ENCODE results near the gene NCAPG2.
A peak's percentile ranks its signal among the peaks of the same experiment; 100 is the strongest.

NCAPG2 gene

DNA sequence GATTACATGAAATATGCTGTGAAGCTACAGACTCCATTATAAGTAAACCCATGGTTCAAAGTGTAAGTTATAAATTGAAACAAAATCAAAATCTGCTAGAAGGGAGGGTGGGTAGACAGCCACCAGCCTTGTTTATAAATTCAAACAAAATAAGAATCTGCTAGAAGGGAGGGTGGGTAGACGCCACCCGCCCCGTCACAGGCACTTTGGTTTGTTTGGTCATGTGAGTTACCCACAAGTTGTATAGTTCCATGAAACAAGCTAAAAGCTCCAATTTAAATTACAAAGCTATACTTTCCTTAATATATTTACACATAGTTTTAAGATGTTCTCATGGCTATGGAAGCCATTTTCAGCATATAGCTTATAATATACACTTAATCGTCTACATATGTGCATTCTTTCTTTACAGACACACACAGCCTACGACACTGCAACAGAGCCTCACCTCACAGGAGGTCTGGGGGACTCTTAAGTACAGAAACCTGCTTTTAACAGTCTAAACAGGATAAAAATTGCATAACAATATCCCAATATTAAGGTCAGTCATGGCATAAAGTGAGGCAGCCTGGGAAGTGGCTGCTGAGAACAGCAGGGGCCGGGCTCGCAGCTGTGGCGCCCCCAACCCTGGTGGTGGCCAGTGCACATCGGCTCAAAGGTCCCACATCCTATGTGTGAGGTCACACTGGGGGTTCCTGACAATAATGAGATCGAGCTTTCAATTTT, 28.1 kb upstream of the NCAPG2 start:
- DNase-seq = peak; percentile 29

DNA sequence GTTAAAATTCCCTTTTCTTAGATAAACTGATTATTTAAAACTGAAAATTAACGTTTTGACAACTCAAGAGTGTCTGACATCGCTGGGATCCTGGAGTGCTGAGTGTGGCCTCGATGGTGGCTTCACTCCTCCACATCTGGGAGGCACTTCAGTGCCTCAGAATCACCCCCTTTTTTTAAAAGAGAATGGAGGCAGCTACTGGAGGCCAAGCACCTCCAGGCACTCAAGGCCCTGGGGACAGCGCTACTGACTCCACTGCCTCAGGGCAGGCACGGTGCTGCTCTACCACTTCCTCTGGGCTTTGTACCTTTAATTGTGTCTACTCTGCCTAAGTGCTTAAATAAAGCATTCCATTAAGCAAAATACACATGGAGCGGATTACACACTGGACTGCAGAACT, 27.2 kb upstream of the NCAPG2 start:
- DNase-seq = no peak

DNA sequence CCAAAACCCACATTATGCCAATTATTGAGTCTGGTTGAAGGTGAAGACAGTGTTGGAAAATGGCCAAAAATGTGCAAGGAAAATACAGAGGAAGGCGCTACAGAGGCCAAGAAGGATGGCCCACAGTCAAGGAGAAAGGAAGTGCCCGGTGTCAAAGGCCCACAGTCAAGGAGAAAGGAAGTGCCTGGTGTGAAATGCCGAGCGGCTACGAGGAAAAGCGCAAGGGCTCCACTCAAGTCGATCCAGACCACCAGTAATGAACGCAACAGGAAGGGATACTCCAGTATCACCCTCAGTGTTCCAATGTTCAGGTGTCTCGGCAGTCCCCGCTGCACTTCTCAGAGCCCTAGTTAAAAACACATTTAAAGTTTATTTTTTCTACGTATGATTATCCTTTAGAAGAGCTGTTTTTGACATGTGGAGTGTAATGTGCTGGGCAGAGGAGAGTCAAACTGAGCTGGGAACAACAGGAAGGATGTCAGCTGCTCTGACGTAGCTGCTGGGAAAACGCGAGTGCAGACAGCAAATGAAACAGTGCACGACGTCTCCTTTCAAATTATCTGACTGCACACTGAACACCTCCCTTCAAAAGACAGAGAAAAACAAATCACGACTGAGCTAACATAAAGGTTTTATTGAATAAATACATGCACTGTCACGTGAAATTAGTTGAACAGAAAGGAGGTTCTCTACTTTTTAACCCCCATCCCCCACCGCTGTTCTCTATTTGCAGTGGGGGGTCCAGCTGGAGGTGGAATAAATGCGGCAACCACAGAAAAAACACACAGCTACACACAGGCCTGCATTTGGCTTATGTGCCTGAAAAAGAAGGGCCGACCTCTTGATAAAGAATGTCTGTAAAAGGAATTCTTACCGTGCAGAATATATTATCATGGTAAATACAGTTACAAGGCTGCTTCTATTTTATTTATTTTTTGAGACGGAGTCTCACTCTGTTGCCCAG, 26.1 kb upstream of the NCAPG2 start:
- no peak for DNase-seq

DNA sequence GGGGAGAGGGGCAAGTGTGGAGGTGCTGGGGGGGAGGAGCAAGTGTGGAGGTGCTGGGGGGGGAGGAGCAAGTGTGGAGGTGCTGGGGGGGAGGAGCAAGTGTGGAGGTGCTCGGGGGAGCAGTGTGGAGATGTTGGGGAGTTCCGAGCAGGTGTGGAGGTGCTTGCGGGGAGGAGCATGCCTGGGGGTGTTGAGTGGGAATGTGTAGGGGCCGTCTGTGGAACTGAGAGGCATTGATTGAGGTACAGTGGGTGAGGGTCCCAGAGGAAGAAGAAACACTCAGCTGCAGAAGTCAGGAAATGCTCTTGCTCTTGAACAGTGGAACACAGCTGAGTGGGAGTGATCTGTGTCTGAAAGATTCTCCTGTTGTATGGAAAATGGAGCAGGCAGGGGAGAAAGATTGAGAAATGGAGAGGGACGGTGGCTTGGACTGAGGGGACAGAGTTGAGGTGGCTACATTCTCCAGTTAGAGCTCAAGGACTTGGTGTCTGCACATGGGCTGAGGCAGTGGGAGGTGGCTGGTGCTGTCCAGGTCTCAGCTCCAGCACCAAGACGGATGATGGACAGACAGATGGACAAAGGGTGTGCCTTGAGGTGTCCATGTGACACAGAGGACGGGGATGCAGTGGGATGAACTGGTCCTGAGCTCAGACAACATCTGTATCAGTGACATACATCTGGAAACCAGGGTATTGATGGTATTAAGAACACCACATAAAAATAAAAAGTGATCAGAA, 25.2 kb upstream of the NCAPG2 start:
- DNase-seq = no peak

DNA sequence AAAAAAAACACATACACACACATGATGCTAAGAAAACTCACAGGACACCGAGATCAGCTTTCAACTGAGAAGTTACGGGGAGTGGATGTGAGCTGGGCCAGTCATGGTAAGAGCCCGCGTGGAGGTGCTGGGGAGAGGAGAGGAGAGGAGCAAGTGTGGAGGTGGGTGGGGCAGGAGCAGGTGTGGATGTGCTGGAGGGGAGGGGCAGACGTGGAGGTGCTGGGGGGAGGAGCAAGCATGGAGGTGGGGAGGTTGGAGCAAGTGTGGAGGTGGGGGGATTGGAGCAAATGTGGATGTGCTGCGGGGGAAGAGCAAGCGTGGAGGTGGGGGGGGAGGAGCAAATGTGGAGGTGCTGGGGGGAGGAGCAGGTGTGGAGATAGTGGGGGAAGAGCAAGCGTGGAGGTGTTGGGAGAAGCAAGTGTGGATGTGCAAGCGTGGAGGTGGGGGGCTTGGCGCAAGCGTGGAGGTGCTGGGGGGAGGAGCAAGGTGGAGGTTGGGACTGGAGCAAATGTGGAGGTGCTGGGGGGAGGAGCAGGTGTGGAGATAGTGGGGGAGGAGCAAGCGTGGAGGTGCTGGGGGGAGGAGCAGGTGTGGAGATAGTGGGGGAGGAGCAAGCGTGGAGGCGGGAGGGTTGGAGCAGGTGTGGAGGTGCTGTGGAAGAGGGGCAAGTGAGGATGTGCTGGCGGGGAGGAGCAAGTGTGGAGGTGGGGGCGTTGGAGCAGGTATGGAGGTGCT, 24.5 kb upstream of the NCAPG2 start:
- no peak for DNase-seq

DNA sequence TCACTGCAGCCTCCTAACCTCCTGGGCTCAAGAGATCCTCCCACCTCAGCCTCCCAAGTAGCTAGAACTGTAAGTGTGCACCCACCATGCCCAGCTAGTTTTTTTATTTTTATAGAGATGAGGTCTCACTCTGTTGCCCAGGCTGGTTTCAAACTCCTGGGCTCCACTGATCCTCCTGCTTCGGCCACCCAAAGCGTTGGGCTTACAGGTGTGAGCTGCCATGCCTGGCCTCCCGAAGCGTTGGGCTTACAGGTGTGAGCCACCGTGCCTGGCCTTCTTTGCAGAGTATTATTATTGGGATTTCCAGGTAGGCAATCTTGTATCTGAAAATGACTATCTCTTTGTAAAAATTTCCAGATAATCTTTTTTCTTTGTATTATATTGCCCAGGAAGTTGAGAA, 23.1 kb upstream of the NCAPG2 start:
- DNase-seq = no peak

DNA sequence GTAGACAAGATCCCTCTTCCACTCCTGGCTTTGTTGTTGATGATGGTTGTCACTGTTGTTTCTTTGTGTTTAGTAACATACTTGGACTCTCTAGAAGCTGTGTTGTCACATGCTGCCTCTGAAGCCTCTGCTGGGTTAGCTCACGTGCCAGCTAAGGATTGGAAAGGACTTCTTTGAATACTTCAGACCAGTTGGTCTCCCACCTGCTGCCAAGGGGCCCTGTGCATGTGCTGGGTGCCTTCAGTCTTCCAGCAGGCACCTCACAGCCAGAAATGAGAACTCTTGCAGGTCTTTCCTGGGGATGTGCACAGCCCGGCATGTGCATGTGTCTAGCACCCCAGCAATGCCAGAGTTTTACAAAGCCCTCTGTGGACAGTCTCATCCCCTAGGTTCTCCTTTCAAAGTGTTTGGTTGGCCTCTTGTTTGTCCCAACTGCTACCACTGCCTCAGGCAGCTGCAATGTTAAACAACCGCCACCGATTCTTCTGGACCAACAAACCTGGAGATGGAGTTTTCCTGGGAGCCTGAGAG, 21.7 kb upstream of the NCAPG2 start:
- no peak for DNase-seq

DNA sequence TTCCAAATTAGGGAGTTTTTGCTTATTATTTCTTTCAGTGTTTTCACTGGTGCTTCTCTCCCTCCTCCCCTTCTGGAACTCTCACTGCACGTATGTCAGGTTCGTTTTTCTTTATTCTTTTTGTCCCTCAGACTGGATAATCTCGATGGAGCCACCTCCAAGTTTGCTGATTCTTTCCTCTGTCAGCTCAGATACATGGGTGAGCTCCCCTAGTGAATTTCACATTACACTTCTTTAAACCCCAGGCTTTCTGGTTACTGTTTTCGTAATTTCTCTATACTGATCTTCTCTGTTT, 20.8 kb upstream of the NCAPG2 start:
- DNase-seq = no peak

DNA sequence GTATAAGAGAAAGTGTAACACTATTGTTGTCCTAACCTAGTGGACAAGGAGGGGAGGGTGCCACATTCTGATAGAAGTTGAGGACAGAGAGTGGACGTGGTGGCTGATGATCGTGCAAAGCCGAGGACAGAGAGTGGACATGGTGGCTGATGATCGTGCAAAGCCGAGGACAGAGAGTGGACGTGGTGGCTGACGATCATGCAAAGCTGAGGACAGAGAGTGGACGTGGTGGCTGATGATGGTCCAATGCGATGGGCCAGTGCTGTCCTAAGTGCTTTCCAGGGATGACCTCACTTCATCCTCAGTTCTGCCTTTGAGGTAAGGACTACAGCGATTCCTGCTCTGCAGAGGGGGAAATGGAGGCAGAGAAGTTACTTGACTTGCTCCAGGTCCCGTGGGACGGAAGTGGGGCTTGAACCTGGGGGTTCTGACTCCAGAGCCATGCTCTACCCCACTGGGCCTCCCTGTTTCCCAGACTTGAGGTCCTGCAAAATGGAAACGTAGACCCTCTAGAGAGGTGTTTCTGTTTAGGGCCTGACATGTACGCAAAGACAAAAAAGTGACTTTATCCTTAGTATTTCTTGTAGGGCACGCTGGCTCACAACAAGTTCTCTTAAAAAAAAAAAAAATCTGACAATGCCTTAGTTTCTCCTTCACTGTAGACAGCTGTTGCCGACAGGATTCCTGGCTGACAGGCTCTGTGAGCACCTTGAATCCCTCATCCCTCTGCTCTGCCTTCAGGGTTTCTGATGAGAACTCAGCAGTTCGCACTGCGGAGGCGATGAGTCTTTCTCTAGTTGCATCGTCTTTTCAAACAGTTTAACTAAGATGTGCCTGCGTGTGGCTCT, 20.3 kb upstream of the NCAPG2 start:
- no peak for DNase-seq

DNA sequence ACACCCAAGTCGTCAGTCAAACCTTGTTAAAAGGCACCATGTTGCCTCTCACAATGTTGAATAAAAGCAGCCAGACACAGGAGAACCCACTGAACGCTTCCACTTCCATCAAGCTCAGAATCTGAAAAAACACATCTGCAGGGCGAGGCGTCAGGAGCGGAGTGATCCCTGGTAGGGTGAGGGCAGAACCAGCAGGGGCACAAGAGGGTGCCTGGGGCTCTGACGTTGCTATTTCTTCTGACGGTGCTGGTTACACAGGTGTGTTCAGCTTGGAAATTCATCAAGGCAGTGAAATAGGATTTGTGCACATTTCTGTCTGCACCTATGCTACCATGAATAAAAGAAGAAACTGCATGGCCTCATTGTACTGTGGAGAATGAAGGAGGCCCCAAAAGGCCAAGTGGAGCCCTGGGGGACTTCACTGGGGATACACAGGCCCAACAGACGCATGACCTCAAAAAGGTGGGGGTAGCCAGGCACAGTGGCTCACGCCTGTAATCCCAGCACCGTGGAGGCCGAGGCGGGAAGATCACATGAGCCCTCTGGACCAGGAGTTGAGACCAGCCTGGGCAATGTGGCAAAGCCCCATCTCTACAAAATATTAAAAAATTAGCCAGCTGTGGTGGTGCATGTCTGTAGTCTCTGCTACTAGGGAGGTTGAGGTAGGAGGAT, 19.2 kb upstream of the NCAPG2 start:
- DNase-seq = no peak

DNA sequence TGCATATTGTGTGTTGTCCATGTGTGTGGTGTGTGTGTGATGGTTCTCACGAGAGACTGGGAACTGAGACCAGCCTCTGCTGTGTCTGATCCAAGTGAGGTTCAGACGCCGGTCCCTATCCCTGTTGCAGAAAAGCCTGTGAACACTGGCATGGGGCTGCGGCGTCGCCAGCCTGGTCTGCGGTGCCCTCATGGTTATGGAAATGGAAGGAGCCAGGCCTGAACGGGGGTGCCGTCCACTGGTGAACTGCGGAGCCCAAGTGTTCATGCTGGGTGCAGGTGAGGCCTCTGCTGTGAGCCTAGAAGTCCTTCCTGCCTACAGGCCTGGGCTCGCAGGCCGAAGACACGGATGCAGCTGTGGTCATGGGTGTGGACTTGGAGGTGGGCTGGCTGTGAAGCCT, 18.7 kb upstream of the NCAPG2 start:
- DNase-seq = no peak

DNA sequence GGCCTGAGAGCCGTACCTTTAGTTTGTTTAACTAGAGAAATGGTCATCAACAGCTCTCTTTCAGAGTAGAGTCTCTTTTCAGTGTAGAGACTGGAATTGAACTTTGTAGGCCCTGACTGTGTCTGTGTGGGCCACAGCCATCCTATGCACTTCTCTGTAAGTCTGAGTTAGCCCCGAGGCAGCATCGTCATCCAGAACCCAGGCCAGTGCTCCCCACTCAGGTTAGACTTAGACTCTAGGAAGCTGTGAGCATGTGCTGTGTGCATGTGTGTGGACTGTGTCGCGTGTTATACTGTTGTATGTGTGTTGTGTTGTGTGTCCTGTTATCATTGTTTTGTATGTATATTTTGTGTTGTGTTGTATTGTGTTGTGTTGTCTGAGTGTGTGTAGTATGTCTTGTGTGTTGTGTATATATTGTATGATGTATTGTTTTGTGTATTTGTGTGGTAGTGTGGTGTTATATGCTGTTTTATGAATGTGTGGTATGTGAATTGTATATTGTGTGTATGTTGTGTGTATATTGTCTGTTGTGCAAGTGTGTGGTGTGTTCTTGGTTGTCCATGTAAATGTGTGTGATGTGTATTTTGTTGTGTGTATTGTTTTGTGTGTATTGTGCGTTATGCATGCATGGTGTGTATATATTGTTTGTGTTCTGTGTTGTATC, 18.1 kb upstream of the NCAPG2 start:
- no peak for DNase-seq

DNA sequence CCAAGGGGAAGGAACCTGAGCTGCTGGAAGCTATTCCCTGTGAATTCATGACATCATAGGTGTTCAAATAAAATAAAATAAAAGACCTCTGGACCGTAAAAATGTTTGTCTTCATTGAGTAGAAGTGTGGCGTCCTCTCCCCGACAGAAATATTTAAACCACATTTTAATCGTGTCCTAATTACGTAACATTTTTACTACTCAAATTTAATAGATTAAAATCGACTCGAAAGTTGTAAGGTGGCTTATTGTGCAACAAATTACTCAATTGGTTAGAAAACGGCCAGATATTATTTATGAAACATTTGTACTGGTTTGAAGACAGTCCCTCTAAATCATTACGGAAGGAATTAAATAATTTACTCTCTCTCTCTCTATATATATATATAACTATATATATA, 15.5 kb upstream of the NCAPG2 start:
- no peak for DNase-seq

DNA sequence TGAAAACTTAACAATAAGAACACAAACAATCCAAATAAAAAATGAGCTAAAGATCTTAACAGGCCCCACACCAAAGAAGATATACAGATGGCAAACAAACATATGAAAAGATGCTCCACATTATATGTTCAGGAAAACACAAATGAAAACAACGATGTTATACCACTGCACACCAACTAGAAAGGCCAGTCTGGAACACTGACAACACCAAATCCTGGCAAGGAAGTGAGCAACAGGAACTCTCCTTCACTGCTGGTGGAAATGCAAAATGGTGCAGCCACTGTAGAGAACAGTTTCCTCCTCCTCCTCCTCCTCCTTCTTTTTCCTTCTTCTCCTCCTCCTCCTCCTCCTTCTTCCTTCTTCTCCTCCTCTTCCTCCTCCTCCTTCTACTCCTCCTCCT, 12.2 kb upstream of the NCAPG2 start:
- no peak for DNase-seq

DNA sequence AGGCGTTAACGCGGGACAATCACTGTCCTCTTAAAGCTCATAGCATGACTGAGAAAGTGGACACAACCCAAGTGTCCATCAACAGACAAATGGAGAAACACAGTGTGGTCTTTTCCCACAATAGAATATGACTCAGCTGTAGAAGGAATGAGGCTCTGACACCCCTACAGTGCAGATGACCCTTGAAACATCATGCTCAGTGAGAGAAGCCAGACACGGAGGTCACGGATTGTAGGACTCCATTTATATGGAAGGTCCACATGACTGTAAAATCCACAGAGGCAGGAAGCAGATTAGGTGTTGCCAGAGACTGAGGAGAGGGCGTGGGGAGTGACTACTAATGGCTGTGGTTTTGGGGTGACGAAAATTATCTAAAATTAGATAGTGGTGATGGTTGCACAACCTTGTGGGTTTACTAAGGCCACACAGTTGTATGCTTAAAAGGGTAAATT, 6.1 kb upstream of the NCAPG2 start:
- peak; percentile 41 for DNase-seq

DNA sequence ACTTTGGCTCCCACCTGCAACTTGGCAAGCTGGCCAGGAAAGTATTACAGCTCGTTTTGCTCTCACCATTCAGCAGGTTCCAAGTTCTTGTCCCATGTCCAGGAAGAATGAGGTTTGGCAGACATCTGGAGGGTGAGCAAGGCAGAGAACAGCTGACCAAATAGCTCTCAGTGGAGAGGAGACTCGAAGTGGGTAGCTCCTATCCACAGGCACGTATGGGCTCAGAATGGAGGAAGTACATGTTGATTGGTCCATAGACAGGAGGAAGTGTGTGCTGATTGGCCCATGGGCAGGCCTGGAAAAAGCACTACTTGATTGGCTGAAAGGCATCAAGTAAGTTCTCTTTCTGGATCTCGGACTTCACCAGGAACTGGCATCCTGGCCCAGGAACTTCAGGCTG, 3.0 kb upstream of the NCAPG2 start:
- DNase-seq = no peak

DNA sequence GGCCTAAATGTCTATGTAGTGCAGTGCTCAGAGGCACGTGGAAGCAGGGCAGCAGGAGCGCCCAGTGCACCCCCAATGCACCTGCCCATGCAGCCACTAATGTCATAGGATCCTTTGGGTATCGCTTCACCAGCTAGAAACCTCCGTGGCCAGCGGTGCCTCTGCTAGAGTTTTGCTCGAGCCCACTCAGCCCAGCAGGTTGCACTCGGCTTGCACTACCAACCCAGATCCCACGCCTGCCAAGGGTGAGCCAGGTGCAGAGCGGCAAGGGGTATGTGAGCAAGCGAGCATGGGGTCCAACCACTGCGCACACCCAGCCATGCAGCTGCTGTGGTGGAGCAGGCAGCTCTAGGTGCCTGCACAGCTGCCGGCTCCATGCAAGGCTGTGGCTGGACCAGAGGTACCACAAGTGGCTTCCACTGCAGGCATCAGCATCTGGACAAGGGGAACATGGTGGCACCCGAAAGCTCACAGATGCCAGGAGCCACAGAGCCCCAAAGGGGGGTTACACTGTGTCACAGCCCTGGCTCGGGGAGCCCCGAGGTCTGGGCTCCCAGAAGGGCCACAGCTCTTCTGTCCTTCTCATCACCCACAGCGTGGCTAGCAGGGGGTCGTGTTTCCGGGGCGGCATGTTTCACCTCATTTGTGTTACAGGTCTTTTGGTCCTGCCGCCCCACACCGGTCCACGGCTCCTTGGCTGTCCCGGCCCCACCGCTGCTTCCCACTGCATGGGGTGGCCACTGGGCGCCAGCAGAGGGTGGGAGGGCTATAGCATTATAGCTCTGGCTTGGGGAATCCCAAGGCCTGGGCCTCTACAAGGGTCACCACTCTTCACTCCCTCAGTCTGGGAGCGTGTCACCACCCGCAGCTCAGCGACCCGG, 2.3 kb upstream of the NCAPG2 start:
- DNase-seq = no peak

DNA sequence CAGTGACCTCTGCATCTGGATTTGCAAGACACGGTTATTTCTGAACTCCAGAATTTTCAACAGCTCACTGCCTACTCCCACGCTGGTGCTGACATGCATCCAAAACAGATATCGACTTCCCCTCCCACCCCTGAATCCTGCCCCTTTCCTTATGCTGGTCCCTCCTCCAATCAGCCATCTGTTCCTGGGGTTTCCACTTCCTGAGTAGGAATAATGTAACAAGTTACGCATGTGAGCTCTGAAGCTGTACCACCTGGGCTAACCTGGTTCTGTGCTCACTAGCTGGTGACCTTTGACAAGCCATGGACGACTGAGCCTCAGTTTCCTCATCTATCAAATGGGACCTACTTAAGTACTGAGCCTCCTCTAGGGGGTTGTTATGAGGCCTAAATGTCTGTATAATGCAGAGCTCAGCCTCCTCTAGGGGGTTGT, 1.7 kb upstream of the NCAPG2 start:
- DNase-seq = no peak

DNA sequence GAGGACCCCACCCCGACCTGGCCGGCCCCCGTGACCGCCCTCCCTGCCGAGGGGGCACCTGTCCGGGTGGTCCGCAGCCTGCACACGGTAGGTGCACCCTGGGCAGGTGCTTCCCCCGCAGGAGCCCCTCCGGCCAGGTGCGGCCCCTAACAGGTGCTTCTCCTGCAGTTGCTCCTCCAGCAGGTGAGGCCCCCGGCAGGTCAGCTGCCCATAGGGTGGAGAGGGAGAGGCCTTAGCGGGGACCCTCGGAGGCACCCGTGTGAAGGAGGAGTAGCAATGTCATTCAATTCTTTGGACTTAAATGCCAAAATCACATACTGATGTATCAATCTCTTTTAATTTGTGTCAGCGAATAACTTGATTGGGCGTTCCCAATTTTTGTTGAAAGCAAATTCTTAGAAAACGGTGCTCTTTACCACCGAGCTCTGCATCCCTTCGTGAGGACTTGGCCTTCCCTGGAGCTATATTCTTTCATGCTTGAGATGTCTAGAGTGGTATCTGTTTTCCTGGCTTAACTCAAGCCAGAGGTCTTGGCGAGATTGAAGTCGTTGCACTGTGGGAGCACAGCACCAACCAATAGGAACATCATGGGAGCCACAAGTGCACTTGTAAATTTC, 738 bp upstream of the NCAPG2 start:
- DNase-seq = no peak
